GM12878 (cell line): ENCODE results near the gene SYNCRIP. TPM values are rescaled to one million over a fixed set of nuclear protein-coding genes. Genes with fewer than 3 reads are reported as not detected.
A peak's percentile ranks its signal among the peaks of the same experiment; 100 is the strongest.

Experiments
- ATAC-seq: fragments of 200-7000 bp; cut with Tn5 transposase; 3 replicates; pipeline ENCODE4 v1.9.1; 2020; ENCODE audit warnings: mild to moderate bottlenecking, moderate library complexity
- BruUV-seq: library from RNA; stranded (reverse); fragments of 400-500 nt; replicated peaks from 2 replicates; lab custom pipeline; 2021; lab: Mats Ljungman, UMichigan
- CTCF ChIA-PET: fragments of 300-600 bp; sonication (Branson Sonifier 250); formaldehyde crosslinking; extraction: SDS; loops from one replicate; lab custom pipeline; 2021; ENCODE audit warnings: inconsistent platforms; lab: Yijun Ruan, JAX
- POLR2A ChIA-PET: fragments of 350-600 bp; formaldehyde crosslinking; extraction: SDS; loops from one replicate; lab custom pipeline; 2021; ENCODE audit warnings: inconsistent platforms; lab: Charles Lee
- RAD21 ChIA-PET: fragments of 300-600 bp; sonication (Branson Sonifier 250); formaldehyde crosslinking; loops from one replicate; lab custom pipeline; 2023; ENCODE audit warnings: antibody characterized with exemption; ENCODE audit not compliant: unreplicated experiment; lab: Charles Lee
- SMC1A ChIA-PET: fragments of 300-600 bp; sonication (Branson Sonifier 250); formaldehyde crosslinking; loops from one replicate; lab custom pipeline; 2023; ENCODE audit not compliant: unreplicated experiment, uncharacterized antibody; lab: Charles Lee
- DNase-seq: peaks from one replicate; pipeline ENCODE4 v3.0.0-alpha.2; 2011; ENCODE audit warnings: low read depth, low spot score
- FAIRE-seq: peaks from 3 replicates; lab custom pipeline; 2011; peaks lifted over from hg19 to GRCh38; lab: Jason Lieb, UNC
- H2AFZ ChIP-seq: 2 replicates; pipeline ENCODE4 v1.6.0; 2011; ENCODE audit warnings: low read depth, low read length, control low read depth; ENCODE audit not compliant: control insufficient read depth
- H3K27ac ChIP-seq: 2 replicates; pipeline ENCODE4 v1.5.1; 2011; ENCODE audit warnings: control low read depth; ENCODE audit not compliant: control insufficient read depth, insufficient read depth
- H3K27me3 ChIP-seq, 2 experiments: replicated peaks in 1 of 2; 2 replicates each; pipeline versions ENCODE4 v1.6.0 to v1.6.1; 2011; ENCODE audit warnings: low read length in 1 of 2; ENCODE audit not compliant: control insufficient read depth in 2 of 2, insufficient read depth in 2 of 2
- H3K36me3 ChIP-seq, 2 experiments: 2 replicates each; pipeline ENCODE4 v1.5.1; 2011; ENCODE audit warnings: low read length in 1 of 2; ENCODE audit not compliant: control insufficient read depth in 2 of 2, insufficient read depth in 2 of 2
- H3K4me1 ChIP-seq: 2 replicates; pipeline ENCODE4 v1.6.1; 2011; ENCODE audit warnings: mild to moderate bottlenecking, low read length, moderate library complexity, mixed read lengths; ENCODE audit not compliant: control insufficient read depth, insufficient read depth
- H3K4me2 ChIP-seq: 2 replicates; pipeline ENCODE4 v1.6.0; 2011; ENCODE audit warnings: control low read depth; ENCODE audit not compliant: control insufficient read depth, insufficient read depth
- H3K4me3 ChIP-seq: fragments of 200-600 bp; sonication (generic); 2 replicates; pipeline ENCODE4 v1.5.1; 2016
- H3K79me2 ChIP-seq: 2 replicates; pipeline ENCODE4 v1.6.0; 2011; ENCODE audit warnings: low read length; ENCODE audit not compliant: control insufficient read depth, insufficient read depth
- H3K9ac ChIP-seq: 2 replicates; pipeline ENCODE4 v1.8.0; 2011; ENCODE audit warnings: low read length, control low read depth, mixed read lengths; ENCODE audit not compliant: control insufficient read depth, insufficient read depth
- H3K9me3 ChIP-seq: replicated peaks from 3 replicates; pipeline ENCODE4 v1.5.1; 2011; ENCODE audit warnings: mild to moderate bottlenecking, low read length; ENCODE audit not compliant: control insufficient read depth, insufficient read depth
- H4K20me1 ChIP-seq: 2 replicates; pipeline ENCODE4 v1.6.0; 2011; ENCODE audit not compliant: control insufficient read depth, insufficient read depth
- ELK1 ChIP-seq: IDR thresholded peaks from 2 replicates; pipeline ENCODE4 v1.6.1; 2012; ENCODE audit warnings: low read depth, low read length, improper control_type of control experiment
- EZH2 ChIP-seq: IDR thresholded peaks from 2 replicates; pipeline ENCODE4 v1.6.1; 2012; ENCODE audit warnings: low read depth, mild to moderate bottlenecking, control low read depth, inconsistent platforms, low read length, borderline replicate concordance; ENCODE audit not compliant: control insufficient read depth
- HDGF ChIP-seq: fragments of 450-650 bp; IDR thresholded peaks from 2 replicates; pipeline ENCODE4 v1.6.1; 2016; ENCODE audit warnings: antibody characterized with exemption
- NR2C1 ChIP-seq: fragments of 450-650 bp; IDR thresholded peaks from 2 replicates; pipeline ENCODE4 v1.6.1; 2017; ENCODE audit warnings: antibody characterized with exemption, mild to moderate bottlenecking, moderate library complexity
- PBX3 ChIP-seq: IDR thresholded peaks from 2 replicates; pipeline ENCODE4 v1.6.1; 2011; ENCODE audit warnings: mild to moderate bottlenecking, low read depth, low read length, moderate library complexity; ENCODE audit not compliant: insufficient replicate concordance
- REST ChIP-seq: IDR thresholded peaks from 2 replicates; pipeline ENCODE4 v1.6.1; 2012; ENCODE audit warnings: mild to moderate bottlenecking, low read depth, low read length
- SIN3A ChIP-seq: IDR thresholded peaks from 2 replicates; pipeline ENCODE4 v1.6.1; 2012; ENCODE audit warnings: low read depth, low read length, improper control_type of control experiment
- TARDBP ChIP-seq: IDR thresholded peaks from 2 replicates; pipeline ENCODE4 v1.6.1; 2016; ENCODE audit warnings: borderline replicate concordance
- ZBTB11 ChIP-seq: fragments of 450-650 bp; formaldehyde crosslinking; IDR thresholded peaks from 2 replicates; pipeline ENCODE4 v1.5.0; 2022; ENCODE audit warnings: mild to moderate bottlenecking, missing genetic modification characterization
- WGBS: methylation state at CpG from one replicate; pipeline ENCODE4 v1.1.6; 2016; ENCODE audit warnings: low lambda C conversion rate; ENCODE audit not compliant: insufficient replicate concordance, insufficient coverage; ENCODE audit errors: missing lambda C conversion rate; 5-methylcytosine and 5-hydroxymethylcytosine counted together
- in situ Hi-C: fragments of 300-500 bp; cut with MboI; formaldehyde crosslinking; loops from 9 replicates; pipeline ENCODE4 v1.14.3; 2018; ENCODE audit warnings: mixed read lengths
- intact Hi-C: fragments of 100-400 bp; cut with micrococcal nuclease; formaldehyde crosslinking; loops from one replicate; pipeline ENCODE4 v1.14.2; 2022; ENCODE audit not compliant: unreplicated experiment
- polyA plus RNA-seq, 11 experiments: library from polyadenylated mRNA; depleted of rRNA in 4 of 11; unstranded in 6 of 11; stranded (reverse) in 5 of 11; fragments of >200 nt; fragmentation: Nextera tagmentation in 4 of 11; fragmentation: Illumina TruSeq in 1 of 11; extraction: Ambion mirVana in 4 of 11; extraction: Trizol in 1 of 11; gene quantifications; 1 replicate in 1 of 11; 2 replicates in 10 of 11; pipeline versions ENCODE4 v1.2.1 to v1.2.3, GENCODE V29; 2011 to 2016; ENCODE audit warnings: inconsistent platforms in 2 of 11, missing spikeins in 2 of 11, low read depth in 1 of 11
- total RNA-seq, 4 experiments: library from RNA; depleted of rRNA in 3 of 4; stranded (reverse); fragments of >200 nt in 3 of 4; fragmentation: Illumina TruSeq in 1 of 4; extraction: Trizol in 1 of 4; gene quantifications; 2 replicates each; pipeline versions ENCODE4 v1.2.1 to v1.2.3, GENCODE V29; 2013 to 2021

Gene SYNCRIP
- total and polyA plus RNA-seq, 10 of the 15 experiments (the other 5 are each of a cell fraction or from before 2014, with no cell fraction given), result 28.4 to 255 (median 131) TPM

- BruUV-seq, result TSS peak; percentile 93
- peak; percentile 68 for ATAC-seq
- Histone ChIP-seq H3K9me3 (peaks cover 2% of the 10 kb centered on the region; the same call in 2 of the 3 replicates), H3K27me3 (no peaks in the 10 kb centered on the region), H3K9ac (peak overlapping the region; percentile 75), H3K4me3 (peak overlapping the region; percentile 83), H3K4me1 (no peaks in the 10 kb centered on the region), H3K27ac (peak overlapping the region; percentile 80), H4K20me1 (peaks cover 5% of the 10 kb centered on the region; the same call in 1 of the 2 replicates), H3K79me2 (peaks cover 43% of the 10 kb centered on the region), H2AFZ (peak overlapping the region; percentile 15), H3K36me3 (peaks cover 0 to 8% of the 10 kb centered on the region in 2 experiments; a peak in 2 of 4 replicates), H3K4me2 (peak overlapping the region; percentile 51)
- POLR2A ChIA-PET, result interaction anchor here (0.6 to 10.8 kb wide), 8 partner anchors 9 to 1303 kb away, joined by 3 to 192 read pairs (median 9); partner anchors contain the start of gene SNX14
- DNase-seq, result peak; percentile 89
- SMC1A ChIA-PET, result interaction anchor here (0.6 to 4.8 kb wide), 8 partner anchors 12 to 289 kb away, joined by 3 to 48 read pairs (median 6); no protein-coding TSS in a partner anchor
- CTCF ChIA-PET, result interaction anchor here (1.6 to 4.4 kb wide), 4 partner anchors 12 to 33 kb away, joined by 4 to 44 read pairs (median 8); no protein-coding TSS in a partner anchor
- peak; percentile 98 for FAIRE-seq
- in situ Hi-C loops (loop anchor here (5.0 to 25.0 kb wide), 2 partner anchors 34 to 1519 kb away; partner anchors contain the start of gene ZNF292), intact Hi-C loops (loop anchor here (1.0 to 2.0 kb wide), 2 partner anchors 35 to 49 kb away; no protein-coding TSS in a partner anchor)
- RAD21 ChIA-PET, result interaction anchor here (0.6 to 8.3 kb wide), 7 partner anchors 16 to 240 kb away, joined by 3 to 125 read pairs (median 4); partner anchors contain the start of gene SNX14
- WGBS, result 1% methylated on average over 27 of the region's 75 CpGs
- TF ChIP-seq SIN3A, result 0 out of 2 replicates have a peak, but pooled peaks have one; percentile 59
- TF ChIP-seq EZH2, result no peak
- TF ChIP-seq NR2C1, result no peak
- TF ChIP-seq HDGF, result peak; percentile 50; the same call in 1 of the 2 replicates
- TF ChIP-seq ELK1, result no peak
- no peak for TF ChIP-seq PBX3
- TF ChIP-seq TARDBP, result peak; percentile 35; the same call in 1 of the 2 replicates
- TF ChIP-seq ZBTB11 (CRISPR knock-in tag), result no peak
- peak; percentile 36; the same call in 1 of the 2 replicates for TF ChIP-seq REST
These were observed 1.0 kb upstream of the SYNCRIP start for GRCh38 chr6:85643537-85644278.
